Panc1 (cell line): Measurements from ENCODE around the gene LMAN2. TPM values are rescaled to one million over a fixed set of nuclear protein-coding genes. Genes with fewer than 3 reads are reported as not detected.
"Not testable (repeated sequence)": the region's sequence is repeated elsewhere in the genome, so short reads cannot be mapped to it uniquely, and the experiment has no call there.

Experiments used
- ATAC-seq: fragments of 200-7000 bp; cut with Tn5 transposase; 2 replicates; pipeline ENCODE4 v1.9.1; 2020; ENCODE audit warnings: mild to moderate bottlenecking, moderate library complexity
- BruUV-seq: library from RNA; stranded (reverse); fragments of 400-500 nt; replicated peaks from 2 replicates; lab custom pipeline; 2021; lab: Mats Ljungman, UMichigan
- CTCF ChIA-PET: fragments of 300-600 bp; sonication (Branson Sonifier 250); formaldehyde crosslinking; loops from one replicate; lab custom pipeline; 2022; ENCODE audit warnings: antibody characterized with exemption; lab: Charles Lee
- POLR2A ChIA-PET: fragments of 300-600 bp; sonication (Branson Sonifier 250); formaldehyde crosslinking; loops from one replicate; lab custom pipeline; 2022; ENCODE audit warnings: antibody characterized with exemption; lab: Charles Lee
- DNase-seq: peaks from one replicate; pipeline ENCODE4 v3.0.0-alpha.2; 2010; ENCODE audit warnings: low read depth, low spot score
- H3K27ac ChIP-seq: 2 replicates; pipeline ENCODE4 v1.5.1; 2011; ENCODE audit warnings: mild to moderate bottlenecking, low read length, inconsistent platforms
- H3K27me3 ChIP-seq: fragments of 200-500 bp; sonication (Bioruptor generic); 2 replicates; pipeline ENCODE4 v1.6.0; 2014; ENCODE audit warnings: low read length, inconsistent platforms; ENCODE audit not compliant: control insufficient read depth, insufficient read depth
- H3K36me3 ChIP-seq: fragments of 200-500 bp; sonication (Bioruptor generic); 2 replicates; pipeline ENCODE4 v1.5.1; 2014; ENCODE audit warnings: inconsistent platforms, mild to moderate bottlenecking, low read length, moderate library complexity; ENCODE audit not compliant: control insufficient read depth, insufficient read depth
- H3K4me1 ChIP-seq: 2 replicates; pipeline ENCODE4 v1.5.1; 2011; ENCODE audit warnings: inconsistent platforms, mild to moderate bottlenecking, low read length, moderate library complexity; ENCODE audit not compliant: control insufficient read depth, insufficient read depth
- H3K4me3 ChIP-seq, 2 experiments: 2 replicates each; pipeline ENCODE4 v1.5.1; 2011 to 2012; ENCODE audit warnings: low read depth in 2 of 2, low read length in 2 of 2, mild to moderate bottlenecking in 2 of 2, inconsistent platforms in 1 of 2, moderate library complexity in 1 of 2
- H3K9me3 ChIP-seq: fragments of 200-500 bp; sonication (Bioruptor generic); 2 replicates; pipeline ENCODE4 v1.5.1; 2014; ENCODE audit warnings: low read depth, mild to moderate bottlenecking, inconsistent platforms, low read length, moderate library complexity; ENCODE audit not compliant: control insufficient read depth, insufficient read depth
- CTCF ChIP-seq: fragments of 450-650 bp; IDR thresholded peaks from 2 replicates; pipeline ENCODE4 v1.5.1; 2017; ENCODE audit warnings: mild to moderate bottlenecking
- POLR2AphosphoS5 ChIP-seq: IDR thresholded peaks from 2 replicates; pipeline ENCODE4 v1.6.1; 2012; ENCODE audit warnings: mild to moderate bottlenecking, low read depth, low read length, moderate library complexity
- REST ChIP-seq, 2 experiments: IDR thresholded peaks; 2 replicates each; pipeline ENCODE4 v1.6.1; 2011 to 2012; ENCODE audit warnings: low read depth in 2 of 2, control low read depth in 1 of 2, low read length in 1 of 2, mild to moderate bottlenecking in 1 of 2, moderate library complexity in 1 of 2; ENCODE audit not compliant: insufficient read depth in 1 of 2
- SIN3A ChIP-seq: IDR thresholded peaks from 2 replicates; pipeline ENCODE4 v1.6.1; 2012; ENCODE audit warnings: low read depth, mild to moderate bottlenecking, low read length, moderate library complexity, borderline replicate concordance; ENCODE audit not compliant: insufficient read depth
- TCF7L2 ChIP-seq: IDR thresholded peaks from 2 replicates; pipeline ENCODE4 v1.6.1; 2011; ENCODE audit warnings: mild to moderate bottlenecking, low read depth, low read length, inconsistent platforms
- in situ Hi-C: cut with HindIII; loops from 2 replicates; pipeline ENCODE4 v1.10.0; 2016; ENCODE audit warnings: low sequenced_read_pairs, low pct_unique_long_range_greater_than_20kb
- intact Hi-C: fragments of 100-400 bp; cut with micrococcal nuclease; formaldehyde crosslinking; loops from one replicate; pipeline ENCODE4 v1.10.0; 2022; ENCODE audit not compliant: unreplicated experiment
- total RNA-seq: library from RNA; stranded (reverse); gene quantifications from one replicate; pipeline ENCODE4 v1.2.1, GENCODE V29; 2021; ENCODE audit not compliant: unreplicated experiment

The LMAN2 gene
- total RNA-seq, 1 experiment from 2014 or later = 140 TPM

GRCh38 chr5:177343777-177344176 is 7.7 kb downstream of the LMAN2 start:
- Histone ChIP-seq H3K27me3 (no peaks in the 10 kb centered on the region), H3K4me1 (peaks cover 5% of the 10 kb centered on the region; the same call in 1 of the 2 replicates), H3K9me3 (no peaks in the 10 kb centered on the region), H3K36me3 (peaks cover 9% of the 10 kb centered on the region), H3K4me3 (no peak overlapping the region), H3K27ac (no peak overlapping the region)
- DNase-seq (no peak), ATAC-seq (no peak)
- intact Hi-C loops = no loop called here
- no TSS peak for BruUV-seq
- in situ Hi-C loops = no loop called here
- POLR2A ChIA-PET = no interaction called here
- CTCF ChIA-PET = no interaction called here
- TF ChIP-seq TCF7L2 = no peak
- TF ChIP-seq SIN3A = no peak
- TF ChIP-seq REST (IDR thresholded peaks at IDR 0.05; ENCODE audit: insufficient read depth in 1 of 2, low read depth in 2 of 2, low read length in 1 of 2) = no peak
- no peak for TF ChIP-seq POLR2AphosphoS5
- TF ChIP-seq CTCF = no peak

- BruUV-seq, H3K9me3 ChIP-seq, intact Hi-C loops, in situ Hi-C loops, ATAC-seq, H3K4me1 ChIP-seq, H3K36me3 ChIP-seq, H3K27me3 ChIP-seq, CTCF ChIA-PET, H3K4me3 ChIP-seq, H3K27ac ChIP-seq, POLR2A ChIA-PET, DNase-seq: not testable (repeated sequence)
Measured at GRCh38 chr5:177343000-177343399, 8.5 kb downstream of the LMAN2 start.

- H3K4me1 ChIP-seq = no peaks in the 10 kb centered on the region
- no peaks in the 10 kb centered on the region for H3K27me3 ChIP-seq
- ATAC-seq (no peak), DNase-seq (no peak)
- in situ Hi-C loops (no loop called here), intact Hi-C loops (no loop called here)
- no peaks in the 10 kb centered on the region for H3K9me3 ChIP-seq
- TF ChIP-seq REST (IDR thresholded peaks at IDR 0.05; ENCODE audit: insufficient read depth in 1 of 2, low read depth in 2 of 2, low read length in 1 of 2) = no peak
- TF ChIP-seq TCF7L2 = no peak
- TF ChIP-seq SIN3A = no peak
- TF ChIP-seq POLR2AphosphoS5 = no peak
- TF ChIP-seq CTCF = no peak
- ChIA-PET POLR2A (no interaction called here), CTCF (no interaction called here)
- peaks cover 14% of the 10 kb centered on the region for H3K36me3 ChIP-seq
- no TSS peak for BruUV-seq
- H3K27ac ChIP-seq = no peak overlapping the region
- H3K4me3 ChIP-seq = no peak overlapping the region
Measured at GRCh38 chr5:177339107-177339638, 12.3 kb downstream of the LMAN2 start.
